ENCODE measurements around the gene TMEM132C. TPM values are rescaled to one million over a fixed set of nuclear protein-coding genes. Genes with fewer than 3 reads are reported as not detected.

The TMEM132C gene
- total and polyA plus RNA-seq, 3 donors from 2014 or later: 2.9 to 5.5 (median 3.3) TPM

- TF ChIP-seq CTCF (IDR thresholded peaks at IDR 0.05): no peak
- no peak for TF ChIP-seq POLR2A (IDR thresholded peaks at IDR 0.05)
- Histone ChIP-seq H3K4me3 (no peak overlapping the region), H3K36me3 (ENCODE audit: low read depth, missing control alignments) (no peaks in the 10 kb centered on the region), H3K4me1 (peaks cover 4% of the 10 kb centered on the region), H3K27me3 (no peaks in the 10 kb centered on the region), H3K9me3 (no peaks in the 10 kb centered on the region), H3K27ac (no peak overlapping the region)
- peak; percentile 43 for DNase-seq
- WGBS, 2 donors: 34 to 44% methylated on average over 9 of the region's 9 CpGs
- intact Hi-C loops (cut with DNase I; ENCODE audit: low total_unique reads): no loop called here
Observed at GRCh38 chr12:128258866-128259555, 8.0 kb upstream of the TMEM132C start.

GRCh38 chr12:128259556-128260070 lies 7.4 kb upstream of the TMEM132C start:
- DNase-seq: peak; percentile 76
- Histone ChIP-seq H3K36me3 (ENCODE audit: low read depth, missing control alignments) (no peaks in the 10 kb centered on the region), H3K9me3 (no peaks in the 10 kb centered on the region), H3K4me1 (peaks cover 4% of the 10 kb centered on the region), H3K27me3 (no peaks in the 10 kb centered on the region), H3K4me3 (no peak overlapping the region), H3K27ac (no peak overlapping the region)
- peak; percentile 76 to 84 (median 80) for TF ChIP-seq CTCF (IDR thresholded peaks at IDR 0.05)
- TF ChIP-seq POLR2A (IDR thresholded peaks at IDR 0.05): no peak
- intact Hi-C loops (cut with DNase I; ENCODE audit: low total_unique reads): loop anchor here (10.0 kb wide), 1 partner anchor 125 kb away; no protein-coding TSS in a partner anchor
- 24 to 29% methylated on average over 5 of the region's 5 CpGs for WGBS, 2 donors

GRCh38 chr12:128261757-128262156 lies 5.2 kb upstream of the TMEM132C start:
- H3K27me3 ChIP-seq: no peaks in the 10 kb centered on the region
- H3K9me3 ChIP-seq: no peaks in the 10 kb centered on the region
- intact Hi-C loops (cut with DNase I; ENCODE audit: low total_unique reads): loop anchor here (10.0 kb wide), 1 partner anchor 123 kb away; no protein-coding TSS in a partner anchor

GRCh38 chr12:128265566-128265965 lies 1.4 kb upstream of the TMEM132C start:
- H3K4me1 ChIP-seq: peaks cover 6% of the 10 kb centered on the region
- H3K4me3 ChIP-seq: no peak overlapping the region
- no peaks in the 10 kb centered on the region for H3K9me3 ChIP-seq
- intact Hi-C loops (cut with DNase I; ENCODE audit: low total_unique reads): loop anchor here (10.0 kb wide), 1 partner anchor 119 kb away; no protein-coding TSS in a partner anchor
- no peak for TF ChIP-seq POLR2A (IDR thresholded peaks at IDR 0.05)
- no peak for TF ChIP-seq CTCF (IDR thresholded peaks at IDR 0.05)
- no peaks in the 10 kb centered on the region for H3K27me3 ChIP-seq
- no peaks in the 10 kb centered on the region for H3K36me3 ChIP-seq (ENCODE audit: low read depth, missing control alignments)
- WGBS, 2 donors: 22% methylated on average over 7 of the region's 7 CpGs
- H3K27ac ChIP-seq: no peak overlapping the region
- DNase-seq: peak; percentile 23

More at GRCh38 chr12:128261757-128262156, 5.2 kb upstream of the TMEM132C start:
- DNase-seq: no peak
- 90 to 93% methylated on average over 3 of the region's 3 CpGs for WGBS, 2 donors
- Histone ChIP-seq H3K27ac (no peak overlapping the region), H3K36me3 (ENCODE audit: low read depth, missing control alignments) (no peaks in the 10 kb centered on the region), H3K4me1 (peaks cover 10% of the 10 kb centered on the region), H3K4me3 (no peak overlapping the region)
- TF ChIP-seq CTCF (IDR thresholded peaks at IDR 0.05) (no peak), POLR2A (IDR thresholded peaks at IDR 0.05) (no peak)
